CD8-positive, alpha-beta memory T cell (primary cell): Measurements from ENCODE around the gene SPDYE1. TPM values are rescaled to one million over a fixed set of nuclear protein-coding genes. Genes with fewer than 3 reads are reported as not detected.

Experiments used
- CTCF ChIA-PET: fragments of 350-600 bp; sonication (Branson Sonifier 250); formaldehyde crosslinking; loops from one replicate; lab custom pipeline; 2021; ENCODE audit warnings: antibody characterized with exemption; lab: Charles Lee
- POLR2A ChIA-PET: fragments of 350-600 bp; sonication (Branson Sonifier 250); formaldehyde crosslinking; loops from one replicate; lab custom pipeline; 2021; ENCODE audit warnings: antibody characterized with exemption; lab: Charles Lee
- DNase-seq, 5 donors: peaks; one replicate each; pipeline versions ENCODE4 v3.0.0 to v3.0.0-alpha.2; 2020 to 2022; ENCODE audit warnings: mixed read lengths in 1 of 5
- H3K27ac ChIP-seq: one replicate; pipeline ENCODE4 v1.7.0; 2013; ENCODE audit warnings: low read depth, mild to moderate bottlenecking, low read length, moderate library complexity
- H3K27me3 ChIP-seq: 2 replicates; pipeline ENCODE4 v1.7.0; 2013; ENCODE audit warnings: low read length, mild to moderate bottlenecking; ENCODE audit not compliant: insufficient read depth, poor library complexity, severe bottlenecking
- H3K36me3 ChIP-seq: 2 replicates; pipeline ENCODE4 v1.7.0; 2013; ENCODE audit warnings: mild to moderate bottlenecking, low read length, moderate library complexity; ENCODE audit not compliant: insufficient read depth
- H3K4me1 ChIP-seq: 2 replicates; pipeline ENCODE4 v1.7.0; 2013; ENCODE audit warnings: mild to moderate bottlenecking, low read length, moderate library complexity; ENCODE audit not compliant: insufficient read depth
- H3K4me3 ChIP-seq: 2 replicates; pipeline ENCODE4 v1.7.0; 2013; ENCODE audit warnings: mild to moderate bottlenecking, low read length
- H3K9me3 ChIP-seq: 2 replicates; pipeline ENCODE4 v1.7.0; 2013; ENCODE audit warnings: mild to moderate bottlenecking, low read length
- H3K27ac Mint-ChIP-seq, 8 donors: one replicate each; pipeline ENCODE4 v1.8.0; 2020 to 2021; ENCODE audit warnings: mixed read lengths in 8 of 8, mild to moderate bottlenecking in 6 of 8, inconsistent platforms in 3 of 8, moderate library complexity in 3 of 8
- H3K27me3 Mint-ChIP-seq, 2 donors: one replicate each; pipeline ENCODE4 v1.8.0; 2020 to 2021; ENCODE audit warnings: mixed read lengths in 2 of 2, mild to moderate bottlenecking in 1 of 2, moderate library complexity in 1 of 2
- H3K36me3 Mint-ChIP-seq, 3 donors: one replicate each; pipeline ENCODE4 v1.8.0; 2020 to 2021; ENCODE audit warnings: mixed read lengths in 3 of 3, inconsistent platforms in 1 of 3, mild to moderate bottlenecking in 1 of 3
- H3K4me1 Mint-ChIP-seq, 3 donors: one replicate each; pipeline ENCODE4 v1.8.0; 2020 to 2021; ENCODE audit warnings: mixed read lengths in 3 of 3, inconsistent platforms in 1 of 3, mild to moderate bottlenecking in 1 of 3
- H3K4me3 Mint-ChIP-seq, 7 donors: one replicate each; pipeline ENCODE4 v1.8.0; 2020 to 2021; ENCODE audit warnings: mixed read lengths in 7 of 7, mild to moderate bottlenecking in 6 of 7, moderate library complexity in 4 of 7, inconsistent platforms in 2 of 7
- H3K9me3 Mint-ChIP-seq, 5 donors: one replicate each; pipeline ENCODE4 v1.8.0; 2020 to 2022; ENCODE audit warnings: mixed read lengths in 5 of 5, mild to moderate bottlenecking in 3 of 5, moderate library complexity in 2 of 5, inconsistent platforms in 1 of 5
- polyA plus RNA-seq: library from polyadenylated mRNA; unstranded; fragments of 300-500 nt; fragmentation: Illumina TruSeq; gene quantifications from one replicate; pipeline ENCODE4 v1.2.3, GENCODE V29; 2021
- total RNA-seq, 2 experiments: library from RNA; stranded (reverse); gene quantifications; one replicate each; pipeline ENCODE4 v1.2.3, GENCODE V29; 2021

The SPDYE1 gene
- total and polyA plus RNA-seq, 3 experiments from 2014 or later: 0.25 TPM; not detected in 2

DNA sequence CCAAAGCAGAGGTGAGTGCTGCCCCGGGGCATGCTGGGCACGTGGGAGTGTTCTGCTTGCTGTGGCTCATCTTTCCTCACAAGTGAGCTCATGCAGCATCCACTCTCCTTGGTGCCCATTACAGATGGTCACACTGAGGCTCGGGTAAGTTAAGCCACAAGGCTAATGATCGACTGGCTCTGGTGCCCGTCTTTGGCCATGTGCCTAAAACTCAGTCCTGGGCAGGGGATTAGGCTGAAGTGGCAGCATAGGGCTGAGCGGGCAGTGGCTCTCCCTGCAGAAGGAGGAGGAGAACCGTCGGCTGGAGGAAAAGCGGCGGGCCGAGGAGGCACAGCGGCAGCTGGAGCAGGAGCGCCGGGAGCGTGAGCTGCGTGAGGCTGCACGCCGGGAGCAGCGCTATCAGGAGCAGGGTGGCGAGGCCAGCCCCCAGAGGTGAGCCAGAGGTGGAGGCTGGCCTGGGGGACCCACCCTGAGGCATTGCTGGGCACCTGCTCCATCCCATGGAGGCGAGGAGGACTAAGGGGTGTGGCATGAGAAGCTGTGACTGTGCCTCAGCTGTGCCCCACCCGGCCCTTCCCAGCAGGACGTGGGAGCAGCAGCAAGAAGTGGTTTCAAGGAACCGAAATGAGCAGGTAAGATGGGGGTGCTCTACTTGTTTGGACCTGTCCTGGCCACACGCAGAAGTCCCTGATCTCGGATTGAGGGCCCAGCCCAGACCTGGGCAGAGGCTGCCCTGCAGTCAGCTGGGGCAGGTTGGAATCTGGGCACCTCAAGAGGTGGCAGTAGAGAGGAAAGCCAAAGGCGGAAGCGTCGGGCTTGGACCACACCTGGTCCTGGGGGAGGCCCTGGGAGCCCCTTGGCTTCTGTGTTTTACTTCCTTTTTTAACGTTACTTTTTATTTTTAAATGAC, 60.4 kb downstream of the SPDYE1 start:
- no peaks in the 10 kb centered on the region for H3K27me3 Mint-ChIP-seq
- DNase-seq: peak in 1 of 5 donors; percentile 37

GRCh38 chr7:44058759-44059218, 61.1 kb downstream of the SPDYE1 start:
- Mint-ChIP-seq H3K36me3 (peaks cover 0 to 79% (median 7%) of the 10 kb centered on the region in 3 donors), H3K4me1 (peaks cover 8 to 16% (median 16%) of the 10 kb centered on the region in 3 donors), H3K27ac (peak overlapping the region in 4 of 8 donors; percentile 29 to 69 (median 36)), H3K9me3 (no peaks in the 10 kb centered on the region), H3K27me3 (no peaks in the 10 kb centered on the region), H3K4me3 (no peak overlapping the region)
- ChIA-PET POLR2A (no interaction called here), CTCF (no interaction called here)
- H3K27ac ChIP-seq: no peak overlapping the region
- peaks cover 6% of the 10 kb centered on the region for H3K4me1 ChIP-seq
- no peak overlapping the region for H3K4me3 ChIP-seq
- peaks cover 61% of the 10 kb centered on the region for H3K36me3 ChIP-seq
- no peaks in the 10 kb centered on the region for H3K27me3 ChIP-seq
- no peak for DNase-seq
- no peaks in the 10 kb centered on the region for H3K9me3 ChIP-seq

More for the DNA sequence above, 60.4 kb downstream of the SPDYE1 start:
- Histone ChIP-seq H3K4me1 (peaks cover 7% of the 10 kb centered on the region), H3K9me3 (no peaks in the 10 kb centered on the region), H3K27ac (no peak overlapping the region), H3K27me3 (no peaks in the 10 kb centered on the region), H3K4me3 (no peak overlapping the region), H3K36me3 (peaks cover 64% of the 10 kb centered on the region)
- peak overlapping the region in 4 of 8 donors; percentile 23 to 89 (median 39) for H3K27ac Mint-ChIP-seq
- peaks cover 8 to 17% (median 16%) of the 10 kb centered on the region in 3 donors for H3K4me1 Mint-ChIP-seq
- H3K36me3 Mint-ChIP-seq: peaks cover 0 to 84% (median 7%) of the 10 kb centered on the region in 3 donors
- ChIA-PET CTCF (no interaction called here), POLR2A (no interaction called here)
- H3K9me3 Mint-ChIP-seq: no peaks in the 10 kb centered on the region
- H3K4me3 Mint-ChIP-seq: peak overlapping the region in 1 of 7 donors; percentile 67

DNA sequence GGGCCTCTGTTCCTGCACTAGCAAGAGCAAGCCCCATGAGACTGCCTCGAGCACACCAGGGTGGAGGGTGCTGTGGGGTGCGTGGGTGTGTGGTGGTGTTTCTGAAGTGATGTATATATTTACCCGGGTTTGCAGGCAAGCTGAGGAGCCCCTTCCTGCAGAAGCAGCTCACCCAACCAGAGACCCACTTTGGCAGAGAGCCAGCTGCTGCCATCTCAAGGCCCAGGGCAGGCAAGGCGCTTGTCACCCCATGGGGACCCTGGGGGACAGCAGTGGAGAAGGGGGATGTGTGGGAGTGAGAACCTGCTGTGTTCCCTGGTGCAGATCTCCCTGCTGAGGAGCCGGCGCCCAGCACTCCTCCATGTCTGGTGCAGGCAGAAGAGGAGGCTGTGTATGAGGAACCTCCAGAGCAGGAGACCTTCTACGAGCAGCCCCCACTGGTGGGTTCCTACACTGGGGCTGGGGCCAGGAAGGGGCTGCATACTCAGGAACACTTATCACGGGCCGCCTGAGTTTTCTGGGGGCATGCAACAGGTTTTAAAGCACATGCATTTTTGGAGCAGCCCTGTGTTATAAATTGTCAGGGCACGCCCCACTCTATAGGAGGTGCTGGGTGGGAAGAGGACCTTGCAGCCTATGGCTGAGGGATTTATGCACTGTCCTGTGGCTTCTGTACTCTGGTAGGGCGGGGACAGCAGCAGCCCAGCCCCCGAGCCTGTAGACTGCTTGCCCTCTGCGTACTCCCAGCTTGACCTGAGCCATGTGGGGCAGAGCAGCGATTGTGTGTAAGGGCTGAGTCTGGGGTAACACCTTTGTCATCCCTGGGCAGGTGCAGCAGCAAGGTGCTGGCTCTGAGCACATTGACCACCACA, 61.8 kb downstream of the SPDYE1 start:
- Histone ChIP-seq H3K27me3 (no peaks in the 10 kb centered on the region), H3K36me3 (peaks cover 60% of the 10 kb centered on the region), H3K4me1 (peaks cover 6% of the 10 kb centered on the region), H3K4me3 (no peak overlapping the region), H3K9me3 (no peaks in the 10 kb centered on the region), H3K27ac (no peak overlapping the region)
- Mint-ChIP-seq H3K4me1 (peaks cover 8 to 20% (median 16%) of the 10 kb centered on the region in 3 donors), H3K27ac (peak overlapping the region in 4 of 8 donors; percentile 17 to 69 (median 36)), H3K36me3 (peaks cover 0 to 75% (median 7%) of the 10 kb centered on the region in 3 donors), H3K4me3 (no peak overlapping the region), H3K9me3 (no peaks in the 10 kb centered on the region), H3K27me3 (no peaks in the 10 kb centered on the region)
- peak in 2 of 5 donors; percentile 42 to 66 for DNase-seq
- ChIA-PET POLR2A (no interaction called here), CTCF (no interaction called here)

Other genes starting within 250 kb of the SPDYE1 start
- gene BLVRA, start 239.2 kb upstream of the SPDYE1 start, total RNA-seq: 10 to 100 TPM; 26.8 to 30.1 TPM
- gene BLVRA, start 239.2 kb upstream of the SPDYE1 start, polyA plus RNA-seq: 52.6 TPM
- gene MRPS24, start 128.4 kb upstream of the SPDYE1 start, total RNA-seq: 100 to 1,000 TPM; 140 to 147 TPM
- 122 TPM for gene MRPS24, start 128.4 kb upstream of the SPDYE1 start, polyA plus RNA-seq
- gene URGCP, start 91.3 kb upstream of the SPDYE1 start, total RNA-seq: 10 to 100 TPM; 34.7 to 37.8 TPM
- gene URGCP, start 91.3 kb upstream of the SPDYE1 start, polyA plus RNA-seq: 33.1 TPM
- gene UBE2D4, start 71.5 kb upstream of the SPDYE1 start, total RNA-seq: 10 to 100 TPM; 15.2 to 16.2 TPM
- gene UBE2D4, start 71.5 kb upstream of the SPDYE1 start, polyA plus RNA-seq: 13.9 TPM
- gene DBNL, start 46.8 kb downstream of the SPDYE1 start, total RNA-seq: 100 to 1,000 TPM; 144 to 154 TPM
- 184 TPM for gene DBNL, start 46.8 kb downstream of the SPDYE1 start, polyA plus RNA-seq
- gene PGAM2, start 67.7 kb downstream of the SPDYE1 start, total RNA-seq: under 1 TPM; 0.38 to 0.44 TPM
- gene PGAM2, start 67.7 kb downstream of the SPDYE1 start, polyA plus RNA-seq: not detected
- gene POLM, start 84.6 kb downstream of the SPDYE1 start, total RNA-seq: 10 to 100 TPM; 42.3 to 42.4 TPM
- 22.0 TPM for gene POLM, start 84.6 kb downstream of the SPDYE1 start, polyA plus RNA-seq
- 1 to 10 TPM; 8.4 to 8.9 TPM for gene AEBP1, start 106.4 kb downstream of the SPDYE1 start, total RNA-seq
- gene AEBP1, start 106.4 kb downstream of the SPDYE1 start, polyA plus RNA-seq: 1.6 TPM
- 100 to 1,000 TPM; 279 to 291 TPM for gene POLD2, start 125.7 kb downstream of the SPDYE1 start, total RNA-seq
- gene POLD2, start 125.7 kb downstream of the SPDYE1 start, polyA plus RNA-seq: 74.1 TPM
- gene MYL7, start 143.4 kb downstream of the SPDYE1 start, total RNA-seq: not detected
- not detected for gene MYL7, start 143.4 kb downstream of the SPDYE1 start, polyA plus RNA-seq
- gene GCK, start 191.5 kb downstream of the SPDYE1 start, total RNA-seq: 1 to 10 TPM; 1.0 to 1.8 TPM
- 0.46 TPM for gene GCK, start 191.5 kb downstream of the SPDYE1 start, polyA plus RNA-seq
- gene YKT6, start 203.1 kb downstream of the SPDYE1 start, total RNA-seq: 10 to 100 TPM; 92.6 to 94.6 TPM
- gene YKT6, start 203.1 kb downstream of the SPDYE1 start, polyA plus RNA-seq: 44.9 TPM